Measurements from ENCODE around the gene SLC9A2. TPM values are rescaled to one million over a fixed set of nuclear protein-coding genes. Genes with fewer than 3 reads are reported as not detected.

Gene SLC9A2
- total RNA-seq, 2 experiments from 2014 or later = not detected

GRCh38 chr2:102704531-102704930 is 85.2 kb downstream of the SLC9A2 start:
- Mint-ChIP-seq H3K36me3 (no peaks in the 10 kb centered on the region), H3K4me1 (no peaks in the 10 kb centered on the region), H3K4me3 (no peak overlapping the region), H3K27ac (no peak overlapping the region), H3K27me3 (peaks cover 12% of the 10 kb centered on the region), H3K9me3 (no peaks in the 10 kb centered on the region)
- POLR2A ChIA-PET = no interaction called here
- DNase-seq (no peak), ATAC-seq (ENCODE audit: low read depth) (no peak)

GRCh38 chr2:102707796-102708695 is 88.7 kb downstream of the SLC9A2 start:
- Mint-ChIP-seq H3K36me3 (no peaks in the 10 kb centered on the region), H3K4me3 (no peak overlapping the region), H3K4me1 (no peaks in the 10 kb centered on the region), H3K9me3 (no peaks in the 10 kb centered on the region), H3K27me3 (peaks cover 5% of the 10 kb centered on the region), H3K27ac (no peak overlapping the region)
- ATAC-seq (ENCODE audit: low read depth) (no peak), DNase-seq (no peak)
- POLR2A ChIA-PET = no interaction called here

- Mint-ChIP-seq H3K27ac (no peak overlapping the region), H3K27me3 (peaks cover 3% of the 10 kb centered on the region), H3K4me1 (no peaks in the 10 kb centered on the region), H3K36me3 (no peaks in the 10 kb centered on the region), H3K4me3 (no peak overlapping the region), H3K9me3 (no peaks in the 10 kb centered on the region)
- no peak for DNase-seq
- POLR2A ChIA-PET = no interaction called here
- ATAC-seq (ENCODE audit: low read depth) = no peak
These were observed 89.7 kb downstream of the SLC9A2 start for GRCh38 chr2:102708847-102709559.

GRCh38 chr2:102717308-102718018 is 98.1 kb downstream of the SLC9A2 start:
- DNase-seq (no peak), ATAC-seq (ENCODE audit: low read depth) (no peak)
- Mint-ChIP-seq H3K4me1 (no peaks in the 10 kb centered on the region), H3K27me3 (no peaks in the 10 kb centered on the region), H3K4me3 (no peak overlapping the region), H3K27ac (no peak overlapping the region), H3K9me3 (no peaks in the 10 kb centered on the region), H3K36me3 (peaks cover 27% of the 10 kb centered on the region)
- POLR2A ChIA-PET = no interaction called here

- Mint-ChIP-seq H3K9me3 (no peaks in the 10 kb centered on the region), H3K36me3 (peaks cover 36% of the 10 kb centered on the region), H3K4me1 (no peaks in the 10 kb centered on the region), H3K4me3 (no peak overlapping the region), H3K27ac (no peak overlapping the region), H3K27me3 (no peaks in the 10 kb centered on the region)
- DNase-seq (no peak), ATAC-seq (ENCODE audit: low read depth) (no peak)
- POLR2A ChIA-PET = no interaction called here
These were observed 99.3 kb downstream of the SLC9A2 start for GRCh38 chr2:102718387-102719316.

GRCh38 chr2:102724016-102724490 is 104.7 kb downstream of the SLC9A2 start:
- no peak for ATAC-seq (ENCODE audit: low read depth)
- no peak overlapping the region for H3K27ac Mint-ChIP-seq
- no peaks in the 10 kb centered on the region for H3K27me3 Mint-ChIP-seq
- no peak for DNase-seq
- H3K36me3 Mint-ChIP-seq = peaks cover 52% of the 10 kb centered on the region
- H3K4me1 Mint-ChIP-seq = peaks cover 6% of the 10 kb centered on the region
- H3K4me3 Mint-ChIP-seq = no peak overlapping the region
- POLR2A ChIA-PET = no interaction called here
- H3K9me3 Mint-ChIP-seq = no peaks in the 10 kb centered on the region

GRCh38 chr2:102724553-102724952 is 105.2 kb downstream of the SLC9A2 start:
- peaks cover 50% of the 10 kb centered on the region for H3K36me3 Mint-ChIP-seq
- H3K9me3 Mint-ChIP-seq = no peaks in the 10 kb centered on the region
- ATAC-seq (ENCODE audit: low read depth) = no peak
- DNase-seq = no peak
- no peak overlapping the region for H3K4me3 Mint-ChIP-seq
- no peak overlapping the region for H3K27ac Mint-ChIP-seq
- H3K4me1 Mint-ChIP-seq = peaks cover 6% of the 10 kb centered on the region
- no peaks in the 10 kb centered on the region for H3K27me3 Mint-ChIP-seq
- POLR2A ChIA-PET = no interaction called here

- Mint-ChIP-seq H3K27ac (peak overlapping the region; percentile 14), H3K4me1 (peaks cover 6% of the 10 kb centered on the region), H3K4me3 (no peak overlapping the region), H3K36me3 (peaks cover 40% of the 10 kb centered on the region), H3K9me3 (no peaks in the 10 kb centered on the region), H3K27me3 (no peaks in the 10 kb centered on the region)
- ATAC-seq (ENCODE audit: low read depth) = no peak
- DNase-seq = no peak
- POLR2A ChIA-PET = interaction anchor here (2.3 kb wide), 1 partner anchor 10 kb away, joined by 6 read pairs; a partner anchor contains a TSS
These were observed 107.1 kb downstream of the SLC9A2 start for GRCh38 chr2:102726128-102727087.

- POLR2A ChIA-PET = interaction anchor here (2.2 kb wide), 1 partner anchor 8 kb away, joined by 6 read pairs; no protein-coding TSS in a partner anchor
- DNase-seq = no peak
- H3K4me3 Mint-ChIP-seq = peak overlapping the region; percentile 93
- peaks cover 26% of the 10 kb centered on the region for H3K4me1 Mint-ChIP-seq
- H3K36me3 Mint-ChIP-seq = peaks cover 7% of the 10 kb centered on the region
- H3K27me3 Mint-ChIP-seq = no peaks in the 10 kb centered on the region
- no peak for ATAC-seq (ENCODE audit: low read depth)
- no peaks in the 10 kb centered on the region for H3K9me3 Mint-ChIP-seq
- no peak overlapping the region for H3K27ac Mint-ChIP-seq
These were observed 116.2 kb downstream of the SLC9A2 start for GRCh38 chr2:102735416-102736109.

GRCh38 chr2:102736110-102736409 is 116.7 kb downstream of the SLC9A2 start:
- Mint-ChIP-seq H3K27ac (peak overlapping the region; percentile 81), H3K27me3 (no peaks in the 10 kb centered on the region), H3K9me3 (no peaks in the 10 kb centered on the region), H3K36me3 (peaks cover 5% of the 10 kb centered on the region), H3K4me3 (peak overlapping the region; percentile 93), H3K4me1 (peaks cover 26% of the 10 kb centered on the region)
- POLR2A ChIA-PET = interaction anchor here (2.2 kb wide), 1 partner anchor 8 kb away, joined by 6 read pairs; no protein-coding TSS in a partner anchor
- DNase-seq = no peak
- no peak for ATAC-seq (ENCODE audit: low read depth)
